Measurements from ENCODE around the gene HYKK. TPM values are rescaled to one million over a fixed set of nuclear protein-coding genes. Genes with fewer than 3 reads are reported as not detected.

The HYKK gene
- total and polyA plus RNA-seq, 2 of the 8 experiments (the other 6 are each of a cell fraction or from before 2014, with no cell fraction given): 2.0 to 3.7 TPM

DNA sequence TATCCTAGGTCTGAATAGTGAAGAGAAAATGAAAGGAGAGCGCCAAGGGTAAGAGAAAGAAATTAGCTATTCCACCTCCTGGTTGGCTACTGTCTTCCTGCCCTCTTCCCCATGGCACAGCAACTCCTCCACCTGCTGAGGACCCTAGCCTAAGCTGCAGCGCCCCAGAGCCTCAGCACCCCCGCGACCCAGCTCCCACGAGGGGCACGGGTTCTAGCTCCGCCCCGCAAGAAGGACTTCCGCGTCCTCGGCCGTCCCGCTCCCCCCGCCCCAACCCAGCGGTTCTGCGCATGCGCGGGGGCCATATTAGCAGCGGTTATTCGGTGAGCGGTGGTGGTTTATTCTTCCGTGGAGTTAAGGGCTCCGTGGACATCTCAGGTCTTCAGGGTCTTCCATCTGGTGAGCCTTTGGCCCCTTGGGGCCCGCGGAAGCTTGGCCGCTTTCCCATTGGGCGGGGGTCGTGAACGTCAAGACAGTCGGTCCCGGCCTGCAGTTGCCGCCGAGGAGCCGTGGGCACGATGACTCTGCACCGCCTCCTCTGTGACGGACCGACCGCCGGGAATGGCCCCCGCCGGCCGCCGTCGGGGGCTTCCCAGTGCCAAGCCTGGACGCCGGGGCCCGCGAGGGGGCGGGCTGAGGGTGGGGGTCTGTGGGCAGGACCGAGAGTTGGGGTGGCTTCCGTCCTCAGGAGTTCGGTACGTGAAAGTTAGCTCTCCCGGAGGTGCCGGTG, 32.9 kb downstream of the HYKK start, which contains the start of gene PSMA4 (continued):
- TF ChIP-seq SIX5 (IDR thresholded peaks at IDR 0.05; ENCODE audit: low read depth, low read length) (no peak), TAF7 (optimal IDR thresholded peaks at IDR 0.05; ENCODE audit: borderline replicate concordance, low read depth, low read length) (peak; percentile 82), SUZ12 (IDR thresholded peaks at IDR 0.05; ENCODE audit: low read length) (no peak), SP1 (IDR thresholded peaks at IDR 0.05; ENCODE audit: low read depth, low read length) (no peak), SAP30 (IDR thresholded peaks at IDR 0.05; ENCODE audit: insufficient read depth, insufficient replicate concordance, low read length) (no peak), GABPA (IDR thresholded peaks at IDR 0.05; ENCODE audit: borderline replicate concordance, insufficient read depth, low read length) (no peak), CHD1 (IDR thresholded peaks at IDR 0.05; ENCODE audit: low read depth, low read length) (no peak), BCL11A (IDR thresholded peaks at IDR 0.05; ENCODE audit: low read depth in 2 of 2, low read length in 2 of 2) (no peak), PHF8 (conservative IDR thresholded peaks at IDR 0.05; ENCODE audit: low read depth, low read length) (peak; percentile 94), RBBP5 (IDR thresholded peaks at IDR 0.05; ENCODE audit: borderline replicate concordance, low read depth, low read length) (no peak), EP300 (IDR thresholded peaks at IDR 0.05; ENCODE audit: borderline replicate concordance in 1 of 2, low read depth in 2 of 2, low read length in 2 of 2) (no peak), TAF1 (IDR thresholded peaks at IDR 0.05; ENCODE audit: low read depth, low read length) (peak; percentile 77; the same call in 1 of the 2 replicates), HDAC2 (IDR thresholded peaks at IDR 0.05; ENCODE audit: borderline replicate concordance in 1 of 2, low read depth in 2 of 2, low read length in 2 of 2) (0 out of 4 replicates have a peak, but pooled peaks of 1 of the 2 experiments have one; percentile 48), CEBPB (IDR thresholded peaks at IDR 0.05; ENCODE audit: low read depth, low read length) (no peak), SRF (IDR thresholded peaks at IDR 0.05; ENCODE audit: low read depth, low read length) (no peak), BACH1 (IDR thresholded peaks at IDR 0.05; ENCODE audit: low read length) (peak; percentile 60; the same call in 1 of the 2 replicates), CHD2 (IDR thresholded peaks at IDR 0.05; ENCODE audit: low read length) (no peak), YY1 (IDR thresholded peaks at IDR 0.05; ENCODE audit: low read depth, low read length) (peak; percentile 93)
- TF ChIP-seq, protein P1, sequence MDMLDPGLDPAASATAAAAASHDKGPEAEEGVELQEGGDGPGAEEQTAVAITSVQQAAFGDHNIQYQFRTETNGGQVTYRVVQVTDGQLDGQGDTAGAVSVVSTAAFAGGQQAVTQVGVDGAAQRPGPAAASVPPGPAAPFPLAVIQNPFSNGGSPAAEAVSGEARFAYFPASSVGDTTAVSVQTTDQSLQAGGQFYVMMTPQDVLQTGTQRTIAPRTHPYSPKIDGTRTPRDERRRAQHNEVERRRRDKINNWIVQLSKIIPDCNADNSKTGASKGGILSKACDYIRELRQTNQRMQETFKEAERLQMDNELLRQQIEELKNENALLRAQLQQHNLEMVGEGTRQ (IDR thresholded peaks at IDR 0.05; ENCODE audit: low read length): no peak
- TF ChIP-seq, protein P2, sequence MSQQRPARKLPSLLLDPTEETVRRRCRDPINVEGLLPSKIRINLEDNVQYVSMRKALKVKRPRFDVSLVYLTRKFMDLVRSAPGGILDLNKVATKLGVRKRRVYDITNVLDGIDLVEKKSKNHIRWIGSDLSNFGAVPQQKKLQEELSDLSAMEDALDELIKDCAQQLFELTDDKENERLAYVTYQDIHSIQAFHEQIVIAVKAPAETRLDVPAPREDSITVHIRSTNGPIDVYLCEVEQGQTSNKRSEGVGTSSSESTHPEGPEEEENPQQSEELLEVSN (IDR thresholded peaks at IDR 0.05): no peak
- TF ChIP-seq, protein P3, sequence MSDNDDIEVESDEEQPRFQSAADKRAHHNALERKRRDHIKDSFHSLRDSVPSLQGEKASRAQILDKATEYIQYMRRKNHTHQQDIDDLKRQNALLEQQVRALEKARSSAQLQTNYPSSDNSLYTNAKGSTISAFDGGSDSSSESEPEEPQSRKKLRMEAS (IDR thresholded peaks at IDR 0.05): no peak
